ENCODE results near the gene SSTR3. TPM values are rescaled to one million over a fixed set of nuclear protein-coding genes. Genes with fewer than 3 reads are reported as not detected.
"Not testable (repeated sequence)": the region's sequence is repeated elsewhere in the genome, so short reads cannot be mapped to it uniquely, and the experiment has no call there.

The SSTR3 gene
- polyA plus RNA-seq, 1 donor = 0.54 TPM

DNA sequence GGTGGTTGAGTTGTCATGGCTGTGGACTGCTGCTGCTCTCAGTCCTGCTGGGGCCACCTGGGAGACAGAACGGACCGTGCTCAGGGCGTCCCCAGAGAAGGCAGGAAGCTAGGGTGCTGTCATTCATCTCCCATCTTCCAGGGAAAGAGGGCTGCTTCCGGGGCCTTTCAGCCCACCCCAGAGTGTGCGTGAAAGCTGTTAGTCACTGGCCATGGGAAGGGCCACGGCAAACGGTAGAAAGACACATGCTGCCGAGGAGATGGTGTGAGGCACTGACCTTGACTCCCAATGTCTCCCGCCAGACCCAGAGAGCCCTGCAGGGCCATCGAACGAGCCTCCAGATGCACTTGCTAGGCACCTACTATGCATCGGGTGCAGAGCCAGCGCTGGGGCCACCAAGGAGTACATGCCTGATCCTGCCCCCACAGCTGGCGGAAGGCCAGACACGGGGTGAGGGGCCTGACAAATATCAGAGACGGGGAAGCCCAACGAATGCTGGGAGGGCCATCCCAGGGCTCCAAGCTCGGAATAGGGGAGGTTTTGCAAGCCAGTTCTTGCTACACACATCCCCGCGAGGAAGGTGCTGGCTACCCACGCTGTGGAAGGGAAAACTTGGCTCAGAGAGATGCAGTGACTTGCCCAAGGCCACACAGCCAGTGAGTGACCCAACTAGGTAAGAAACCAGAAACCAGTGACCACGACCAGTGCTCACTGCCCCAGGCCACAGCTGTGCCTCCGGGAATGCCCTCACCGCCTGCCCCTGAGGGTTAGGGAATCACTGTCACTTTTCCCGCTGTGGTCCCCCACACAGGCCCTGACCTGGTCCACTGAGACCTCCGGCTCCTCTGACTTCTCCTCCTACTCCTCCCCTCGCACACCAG lies 21.7 kb upstream of the SSTR3 start:
- WGBS (ENCODE audit: insufficient coverage, low lambda C conversion rate) = 80% methylated on average over 1 of the region's 27 CpGs
- Histone ChIP-seq H3K9me3 (ENCODE audit: control insufficient read depth, low read depth, low read length) (no peaks in the 10 kb centered on the region), H3K27me3 (ENCODE audit: control insufficient read depth, insufficient read depth, low read length) (no peaks in the 10 kb centered on the region), H3K36me3 (ENCODE audit: control insufficient read depth, insufficient read depth, low read length) (no peaks in the 10 kb centered on the region), H3K27ac (ENCODE audit: low read length) (no peak overlapping the region), H3K4me1 (ENCODE audit: control insufficient read depth, insufficient read depth, low read length) (no peaks in the 10 kb centered on the region), H3K4me3 (ENCODE audit: low read length) (no peak overlapping the region)
- DNase-seq = no peak

- H3K4me1 ChIP-seq (ENCODE audit: control insufficient read depth, insufficient read depth, low read length); DNase-seq; H3K27ac ChIP-seq (ENCODE audit: low read length); H3K9me3 ChIP-seq (ENCODE audit: control insufficient read depth, low read depth, low read length); H3K36me3 ChIP-seq (ENCODE audit: control insufficient read depth, insufficient read depth, low read length); H3K4me3 ChIP-seq (ENCODE audit: low read length); H3K27me3 ChIP-seq (ENCODE audit: control insufficient read depth, insufficient read depth, low read length): not testable (repeated sequence)
- WGBS (ENCODE audit: insufficient coverage, low lambda C conversion rate) = no CpG with 5 or more reads among the region's 12 CpGs
These were observed 21.1 kb upstream of the SSTR3 start for GRCh38 chr22:37233371-37233750.

GRCh38 chr22:37232140-37232998 lies 20.1 kb upstream of the SSTR3 start:
- Histone ChIP-seq H3K4me3 (ENCODE audit: low read length) (no peak overlapping the region), H3K36me3 (ENCODE audit: control insufficient read depth, insufficient read depth, low read length) (no peaks in the 10 kb centered on the region), H3K4me1 (ENCODE audit: control insufficient read depth, insufficient read depth, low read length) (no peaks in the 10 kb centered on the region), H3K9me3 (ENCODE audit: control insufficient read depth, low read depth, low read length) (no peaks in the 10 kb centered on the region), H3K27me3 (ENCODE audit: control insufficient read depth, insufficient read depth, low read length) (no peaks in the 10 kb centered on the region), H3K27ac (ENCODE audit: low read length) (no peak overlapping the region)
- no peak for DNase-seq
- no CpG with 5 or more reads among the region's 15 CpGs for WGBS (ENCODE audit: insufficient coverage, low lambda C conversion rate)

DNA sequence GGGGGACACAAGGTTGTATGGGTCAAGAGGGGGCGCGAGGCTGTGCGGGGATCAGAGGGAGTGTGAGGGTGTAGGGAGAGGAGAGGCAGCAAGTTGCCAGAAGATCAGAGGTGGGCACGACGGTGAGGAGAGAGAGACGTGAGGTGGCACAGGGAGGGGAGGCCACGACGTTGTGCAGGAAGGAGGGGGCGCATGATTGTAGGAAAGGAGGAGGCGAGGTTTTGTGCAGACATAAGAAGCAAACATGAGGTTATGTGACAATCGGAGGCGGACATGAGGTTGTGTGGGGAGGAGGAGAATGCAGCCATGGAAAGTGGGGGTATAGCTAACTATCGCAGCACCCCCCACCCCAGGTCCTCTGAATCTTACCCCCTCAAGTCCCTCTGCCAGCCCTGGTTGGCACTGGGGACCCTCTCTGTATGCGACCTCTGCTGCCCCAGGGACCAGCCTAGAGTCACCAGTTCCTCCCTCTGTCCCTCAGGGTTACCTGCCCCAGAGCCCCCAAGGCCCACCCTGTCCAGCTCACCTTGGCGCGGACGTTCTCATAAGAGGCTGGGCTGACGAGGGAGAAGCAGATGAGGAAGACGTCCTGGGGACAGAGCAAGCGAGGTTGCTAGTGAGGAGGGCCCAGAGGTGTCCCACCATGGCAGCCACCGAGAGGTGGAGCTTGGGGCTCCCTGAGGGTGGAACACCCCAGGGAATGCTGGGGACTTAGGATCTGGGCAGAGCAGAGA lies 19.3 kb upstream of the SSTR3 start:
- DNase-seq = no peak
- Histone ChIP-seq H3K4me3 (ENCODE audit: low read length) (no peak overlapping the region), H3K9me3 (ENCODE audit: control insufficient read depth, low read depth, low read length) (no peaks in the 10 kb centered on the region), H3K36me3 (ENCODE audit: control insufficient read depth, insufficient read depth, low read length) (no peaks in the 10 kb centered on the region), H3K4me1 (ENCODE audit: control insufficient read depth, insufficient read depth, low read length) (no peaks in the 10 kb centered on the region), H3K27me3 (ENCODE audit: control insufficient read depth, insufficient read depth, low read length) (no peaks in the 10 kb centered on the region), H3K27ac (ENCODE audit: low read length) (no peak overlapping the region)
- 96% methylated on average over 3 of the region's 21 CpGs for WGBS (ENCODE audit: insufficient coverage, low lambda C conversion rate)

DNA sequence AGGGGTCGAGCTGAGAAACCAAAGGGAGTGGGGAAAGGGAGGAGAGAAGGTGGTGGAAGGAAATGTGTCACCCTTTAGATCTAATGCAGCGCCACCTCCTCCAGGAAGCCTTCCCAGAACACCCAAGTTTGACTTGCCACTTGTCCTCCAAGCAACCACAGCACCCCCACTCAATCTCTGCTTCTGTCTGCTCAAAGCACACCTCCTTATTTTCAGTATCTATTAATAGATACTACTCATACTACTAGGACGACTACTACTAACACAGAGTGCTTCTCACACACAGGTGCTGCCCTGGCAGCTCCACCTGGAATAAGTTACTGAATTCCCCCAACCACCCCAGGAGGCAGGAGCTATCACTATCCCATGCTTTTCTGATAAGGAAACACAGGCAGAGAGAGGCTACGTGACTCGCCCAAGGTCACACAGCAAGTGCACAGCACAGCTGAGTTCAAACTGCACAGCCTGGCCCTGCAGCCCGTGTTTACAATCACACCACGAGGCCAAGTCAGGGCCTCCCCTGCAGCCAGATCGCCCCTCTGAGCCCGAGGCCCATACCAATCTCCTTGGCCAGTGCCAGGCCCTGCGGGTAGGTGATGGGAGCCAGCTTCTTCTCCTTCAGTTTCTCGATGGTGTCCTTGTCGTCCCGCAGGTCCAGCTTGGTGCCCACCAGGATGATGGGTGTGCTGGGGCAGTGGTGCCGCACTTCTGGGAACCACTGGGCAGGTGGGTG lies 18.6 kb upstream of the SSTR3 start:
- Histone ChIP-seq H3K36me3 (ENCODE audit: control insufficient read depth, insufficient read depth, low read length) (no peaks in the 10 kb centered on the region), H3K27me3 (ENCODE audit: control insufficient read depth, insufficient read depth, low read length) (no peaks in the 10 kb centered on the region), H3K27ac (ENCODE audit: low read length) (no peak overlapping the region), H3K4me1 (ENCODE audit: control insufficient read depth, insufficient read depth, low read length) (no peaks in the 10 kb centered on the region), H3K4me3 (ENCODE audit: low read length) (no peak overlapping the region), H3K9me3 (ENCODE audit: control insufficient read depth, low read depth, low read length) (no peaks in the 10 kb centered on the region)
- DNase-seq = no peak
- no CpG with 5 or more reads among the region's 14 CpGs for WGBS (ENCODE audit: insufficient coverage, low lambda C conversion rate)

- Histone ChIP-seq H3K27me3 (ENCODE audit: control insufficient read depth, insufficient read depth, low read length) (no peaks in the 10 kb centered on the region), H3K4me3 (ENCODE audit: low read length) (no peak overlapping the region), H3K27ac (ENCODE audit: low read length) (no peak overlapping the region), H3K36me3 (ENCODE audit: control insufficient read depth, insufficient read depth, low read length) (no peaks in the 10 kb centered on the region), H3K4me1 (ENCODE audit: control insufficient read depth, insufficient read depth, low read length) (no peaks in the 10 kb centered on the region), H3K9me3 (ENCODE audit: control insufficient read depth, low read depth, low read length) (no peaks in the 10 kb centered on the region)
- WGBS (ENCODE audit: insufficient coverage, low lambda C conversion rate) = no CpG with 5 or more reads among the region's 8 CpGs
- DNase-seq = no peak
These were observed 17.8 kb upstream of the SSTR3 start for GRCh38 chr22:37229805-37230672.

GRCh38 chr22:37229012-37229804 lies 16.9 kb upstream of the SSTR3 start:
- 80% methylated on average over 1 of the region's 7 CpGs for WGBS (ENCODE audit: insufficient coverage, low lambda C conversion rate)
- H3K36me3 ChIP-seq (ENCODE audit: control insufficient read depth, insufficient read depth, low read length) = no peaks in the 10 kb centered on the region
- H3K27ac ChIP-seq (ENCODE audit: low read length) = no peak overlapping the region
- DNase-seq = no peak
- no peaks in the 10 kb centered on the region for H3K9me3 ChIP-seq (ENCODE audit: control insufficient read depth, low read depth, low read length)
- no peaks in the 10 kb centered on the region for H3K27me3 ChIP-seq (ENCODE audit: control insufficient read depth, insufficient read depth, low read length)
- no peaks in the 10 kb centered on the region for H3K4me1 ChIP-seq (ENCODE audit: control insufficient read depth, insufficient read depth, low read length)
- H3K4me3 ChIP-seq (ENCODE audit: low read length) = no peak overlapping the region

DNA sequence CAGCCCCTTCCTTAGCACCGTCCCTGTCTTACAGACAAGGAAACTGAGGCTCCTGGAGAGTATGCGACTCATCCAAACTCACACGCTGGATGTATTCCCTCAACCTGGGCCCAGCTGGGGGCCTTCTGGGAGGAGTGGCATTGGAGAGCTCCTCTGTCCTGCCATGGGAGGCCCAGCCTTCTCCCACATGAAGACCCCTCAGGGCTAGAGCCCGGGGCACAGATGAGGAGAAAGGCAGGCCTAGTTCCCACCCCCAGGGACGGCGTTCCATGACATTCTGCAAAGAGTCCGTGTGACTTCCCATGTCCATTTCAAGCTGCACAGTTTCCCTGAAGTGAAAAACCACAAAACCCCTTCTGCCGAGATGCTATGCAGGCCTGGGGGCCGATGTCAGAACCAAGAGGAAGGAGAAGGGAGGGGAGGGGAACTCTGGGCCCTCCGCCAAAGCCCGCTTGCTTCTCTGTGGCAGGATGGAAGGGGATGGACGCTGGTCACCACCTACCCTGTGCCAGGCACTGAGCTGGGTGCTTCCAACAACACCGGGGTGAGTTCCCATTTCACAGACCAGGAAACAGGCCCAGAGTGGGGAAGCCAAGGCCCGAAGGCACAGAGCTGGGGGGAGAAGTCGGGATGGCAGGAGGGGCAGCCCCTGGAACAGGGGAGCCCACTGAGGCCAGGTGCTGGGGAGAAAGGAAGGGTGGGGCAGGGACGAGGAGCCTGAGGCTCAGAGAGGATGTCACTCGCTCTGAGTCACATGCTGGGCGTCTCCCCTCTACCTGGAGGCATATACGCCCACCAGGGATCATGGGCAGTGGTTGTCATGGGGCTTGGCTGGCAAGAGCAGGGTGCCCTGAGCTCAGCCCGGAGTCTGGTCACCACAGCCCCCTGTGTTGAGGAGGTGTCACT lies 16.1 kb upstream of the SSTR3 start:
- Histone ChIP-seq H3K27ac (ENCODE audit: low read length) (no peak overlapping the region), H3K9me3 (ENCODE audit: control insufficient read depth, low read depth, low read length) (no peaks in the 10 kb centered on the region), H3K36me3 (ENCODE audit: control insufficient read depth, insufficient read depth, low read length) (no peaks in the 10 kb centered on the region), H3K4me3 (ENCODE audit: low read length) (no peak overlapping the region), H3K4me1 (ENCODE audit: control insufficient read depth, insufficient read depth, low read length) (no peaks in the 10 kb centered on the region), H3K27me3 (ENCODE audit: control insufficient read depth, insufficient read depth, low read length) (no peaks in the 10 kb centered on the region)
- no CpG with 5 or more reads among the region's 20 CpGs for whole genome bisulfite sequencing (ENCODE audit: insufficient coverage, low lambda C conversion rate)
- DNase-seq = no peak
